ENCODE results near the gene FRMD4A.
"Not testable (repeated sequence)": the region's sequence is repeated elsewhere in the genome, so short reads cannot be mapped to it uniquely, and the experiment has no call there.

Gene FRMD4A

GRCh38 chr10:13784067-13784466, 546.7 kb downstream of the FRMD4A start:
- Histone ChIP-seq H3K36me3 (no peaks in the 10 kb centered on the region), H3K4me3 (ENCODE audit: low read depth, low read length) (no peak overlapping the region), H3K9me3 (no peaks in the 10 kb centered on the region), H3K27me3 (no peaks in the 10 kb centered on the region), H3K4me1 (no peaks in the 10 kb centered on the region)
- DNase-seq: no peak
- TF ChIP-seq CTCF (IDR thresholded peaks at IDR 0.05; ENCODE audit: low read depth, low read length): no peak

GRCh38 chr10:13779748-13780147, 551.0 kb downstream of the FRMD4A start:
- Histone ChIP-seq H3K27me3 (no peaks in the 10 kb centered on the region), H3K36me3 (no peaks in the 10 kb centered on the region), H3K4me1 (no peaks in the 10 kb centered on the region), H3K4me3 (ENCODE audit: low read depth, low read length) (no peak overlapping the region), H3K9me3 (no peaks in the 10 kb centered on the region)
- TF ChIP-seq CTCF (IDR thresholded peaks at IDR 0.05; ENCODE audit: low read depth, low read length): no peak
- no peak for DNase-seq

- not testable (repeated sequence) for H3K4me1 ChIP-seq; H3K27me3 ChIP-seq; H3K4me3 ChIP-seq (ENCODE audit: low read depth, low read length); H3K9me3 ChIP-seq; DNase-seq; H3K36me3 ChIP-seq
These were observed 552.1 kb downstream of the FRMD4A start for GRCh38 chr10:13778693-13778960.

GRCh38 chr10:13776861-13777311, 553.8 kb downstream of the FRMD4A start:
- Histone ChIP-seq H3K27me3 (no peaks in the 10 kb centered on the region), H3K4me3 (ENCODE audit: low read depth, low read length) (no peak overlapping the region), H3K9me3 (no peaks in the 10 kb centered on the region), H3K4me1 (no peaks in the 10 kb centered on the region), H3K36me3 (no peaks in the 10 kb centered on the region)
- DNase-seq: no peak
- no peak for TF ChIP-seq CTCF (IDR thresholded peaks at IDR 0.05; ENCODE audit: low read depth, low read length)

DNA sequence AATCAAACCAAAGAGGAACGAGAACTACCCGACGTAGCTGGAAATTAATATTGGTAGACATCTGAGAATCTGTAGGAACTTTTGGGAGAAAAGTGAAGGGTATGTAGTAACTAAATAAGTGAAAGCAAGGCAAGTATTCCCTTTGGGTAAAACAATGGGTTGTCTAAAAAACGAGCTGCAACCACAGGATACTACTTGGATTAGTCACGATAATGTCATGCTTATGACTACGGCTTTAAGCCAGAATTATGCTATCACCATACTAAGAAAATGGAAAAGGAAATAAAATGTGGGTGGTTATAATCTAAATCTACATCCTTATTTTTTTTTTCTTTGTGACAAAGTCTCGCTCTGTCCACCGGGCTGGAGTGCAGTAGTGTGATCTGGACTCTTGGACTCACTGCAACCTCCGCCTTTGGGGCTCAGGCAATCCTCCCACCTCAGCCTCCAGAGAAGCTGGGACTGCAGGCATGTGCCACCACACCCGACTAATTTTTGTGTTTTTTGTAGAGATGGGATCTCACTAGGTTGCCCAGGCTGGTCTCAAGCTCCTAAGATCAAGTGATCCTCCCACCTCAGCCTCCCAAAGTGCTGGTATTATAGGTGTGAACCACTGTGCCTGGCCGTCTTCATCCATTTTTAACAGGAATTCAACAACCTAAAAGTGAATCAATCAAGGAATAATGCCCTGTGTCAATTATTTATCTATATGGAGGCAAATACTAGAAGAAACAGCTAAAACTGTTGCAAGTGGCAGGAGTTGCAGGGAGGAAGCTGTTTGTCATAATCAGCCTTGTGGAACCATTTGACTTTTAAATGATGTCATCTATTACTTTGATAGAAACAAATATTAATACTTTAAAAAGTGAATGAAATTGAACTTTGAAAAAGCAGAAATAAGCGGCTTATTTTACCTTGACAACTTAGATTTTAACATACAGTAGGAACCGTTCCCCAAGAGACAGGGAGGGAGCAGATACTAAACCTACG, 554.6 kb downstream of the FRMD4A start:
- H3K4me1 ChIP-seq: no peaks in the 10 kb centered on the region
- no peaks in the 10 kb centered on the region for H3K36me3 ChIP-seq
- no peaks in the 10 kb centered on the region for H3K9me3 ChIP-seq
- H3K4me3 ChIP-seq (ENCODE audit: low read depth, low read length): no peak overlapping the region
- H3K27me3 ChIP-seq: no peaks in the 10 kb centered on the region
- DNase-seq: no peak
- no peak for TF ChIP-seq CTCF (IDR thresholded peaks at IDR 0.05; ENCODE audit: low read depth, low read length)

- no peaks in the 10 kb centered on the region for H3K4me1 ChIP-seq
- TF ChIP-seq CTCF (IDR thresholded peaks at IDR 0.05; ENCODE audit: low read depth, low read length): no peak
- H3K4me3 ChIP-seq (ENCODE audit: low read depth, low read length): no peak overlapping the region
- H3K36me3 ChIP-seq: no peaks in the 10 kb centered on the region
- no peaks in the 10 kb centered on the region for H3K9me3 ChIP-seq
- no peak for DNase-seq
- no peaks in the 10 kb centered on the region for H3K27me3 ChIP-seq
These were observed 556.3 kb downstream of the FRMD4A start for GRCh38 chr10:13774303-13774893.

All from BE2C (cell line).